Prostate gland (tissue), 2 donors: Measurements from ENCODE around the gene C4orf50.

Experiments
- CTCF ChIP-seq, 4 experiments: fragments of 200-600 bp in 2 of 4; fragments of 450-650 bp in 2 of 4; sonication (generic) in 2 of 4; IDR thresholded peaks; 1 replicate in 3 of 4; 2 replicates in 1 of 4; pipeline ENCODE4 v1.5.1; 2016 to 2019; ENCODE audit warnings: antibody characterized with exemption in 4 of 4, mild to moderate bottlenecking in 2 of 4, moderate library complexity in 2 of 4
- POLR2A ChIP-seq: fragments of 450-650 bp; IDR thresholded peaks from one replicate; pipeline ENCODE4 v1.6.1; 2016; ENCODE audit warnings: antibody characterized with exemption, mild to moderate bottlenecking

GRCh38 chr4:6049278-6049677 is 31.0 kb upstream of the C4orf50 start:
- TF ChIP-seq CTCF (IDR thresholded peaks at IDR 0.05): no peak
- TF ChIP-seq POLR2A: no peak
